Mesodermal cell (in vitro differentiated cells): ENCODE results near the gene ZNF276.

Experiments used
- H3K27ac ChIP-seq: 2 replicates; pipeline ENCODE4 v1.7.0; 2013; ENCODE audit warnings: mild to moderate bottlenecking, low read depth, low read length, moderate library complexity; ENCODE audit not compliant: severe bottlenecking
- H3K36me3 ChIP-seq: 2 replicates; pipeline ENCODE4 v1.7.1; 2013; ENCODE audit warnings: mild to moderate bottlenecking, low read length, moderate library complexity; ENCODE audit not compliant: control insufficient read depth, insufficient read depth
- H3K4me1 ChIP-seq: one replicate; pipeline ENCODE4 v1.7.1; 2013; ENCODE audit warnings: mild to moderate bottlenecking, low read length; ENCODE audit not compliant: insufficient read depth, control insufficient read depth, poor library complexity, severe bottlenecking
- H3K4me3 ChIP-seq: 2 replicates; pipeline ENCODE4 v1.7.0; 2013; ENCODE audit warnings: low read length, control low read depth, mild to moderate bottlenecking; ENCODE audit not compliant: insufficient read depth, poor library complexity, severe bottlenecking; ENCODE audit errors: extremely low read depth
- H3K9me3 ChIP-seq: 2 replicates; pipeline ENCODE4 v1.7.1; 2013; ENCODE audit warnings: mild to moderate bottlenecking, low read length, moderate library complexity; ENCODE audit not compliant: control insufficient read depth
- WGBS, 2 experiments: methylation state at CpG; one replicate each; pipeline ENCODE4 v1.1.5; 2013; ENCODE audit warnings: missing lambda C conversion rate in 2 of 2; ENCODE audit not compliant: insufficient coverage in 2 of 2; 5-methylcytosine and 5-hydroxymethylcytosine counted together

ZNF276 gene

GRCh38 chr16:89786474-89787364, 65.4 kb downstream of the ZNF276 start:
- Histone ChIP-seq H3K4me3 (no peak overlapping the region), H3K9me3 (no peaks in the 10 kb centered on the region), H3K27ac (no peak overlapping the region), H3K36me3 (peaks cover 88% of the 10 kb centered on the region), H3K4me1 (no peaks in the 10 kb centered on the region)
- WGBS, 2 experiments, result 97 to 98% methylated on average over 16 to 20 of the region's 21 CpGs

DNA sequence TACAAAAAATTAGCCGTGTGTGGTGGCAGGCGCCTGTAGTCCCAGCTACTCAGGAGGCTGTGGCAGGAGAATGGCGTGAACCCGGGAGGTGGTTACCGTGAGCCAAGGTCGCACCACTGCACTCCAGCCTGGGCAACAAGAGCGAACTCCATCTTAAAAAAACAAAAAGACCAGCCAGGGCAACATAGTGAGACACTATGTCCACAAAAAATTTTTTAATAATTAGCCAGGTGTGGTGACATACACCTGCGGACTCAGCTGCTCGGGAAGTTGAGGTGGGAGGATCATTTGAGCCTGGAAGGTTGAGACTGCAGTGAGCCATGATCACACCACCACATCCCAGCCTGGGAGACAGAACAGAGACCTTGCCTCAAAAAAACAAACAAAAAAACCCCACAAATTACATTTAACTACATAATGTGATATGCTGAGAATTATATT, 66.0 kb downstream of the ZNF276 start:
- no peak overlapping the region for H3K27ac ChIP-seq
- 94 to 96% methylated on average over 5 to 6 of the region's 9 CpGs for WGBS, 2 experiments
- no peaks in the 10 kb centered on the region for H3K9me3 ChIP-seq
- H3K4me1 ChIP-seq, result no peaks in the 10 kb centered on the region
- H3K36me3 ChIP-seq, result peaks cover 89% of the 10 kb centered on the region
- no peak overlapping the region for H3K4me3 ChIP-seq
